HG03175 (cell line): ENCODE measurements around the gene PTPRG.
"Not testable (repeated sequence)": the region's sequence is repeated elsewhere in the genome, so short reads cannot be mapped to it uniquely, and the experiment has no call there.

Experiments
- ATAC-seq: cut with Tn5 transposase; IDR thresholded peaks from one replicate; pipeline ENCODE4 v1.9.1; 2021; ENCODE audit warnings: mild to moderate bottlenecking, moderate library complexity; ENCODE audit not compliant: unreplicated experiment

The PTPRG gene

GRCh38 chr3:61743686-61744242 is 182.4 kb downstream of the PTPRG start:
- no peak for ATAC-seq

- ATAC-seq, result no peak
Observed at GRCh38 chr3:61748288-61748687, 186.9 kb downstream of the PTPRG start.

GRCh38 chr3:61750766-61751165 is 189.4 kb downstream of the PTPRG start:
- no peak for ATAC-seq

- no peak for ATAC-seq
Observed at GRCh38 chr3:61758839-61759238, 197.5 kb downstream of the PTPRG start.

GRCh38 chr3:61760783-61761182 is 199.4 kb downstream of the PTPRG start:
- not testable (repeated sequence) for ATAC-seq

- ATAC-seq, result no peak
Observed at GRCh38 chr3:61761694-61762430, 200.5 kb downstream of the PTPRG start.

GRCh38 chr3:61765157-61765876 is 203.9 kb downstream of the PTPRG start:
- no peak for ATAC-seq

- no peak for ATAC-seq
Observed at GRCh38 chr3:61768284-61769037, 207.1 kb downstream of the PTPRG start.

- no peak for ATAC-seq
Observed at GRCh38 chr3:61769266-61769990, 208.1 kb downstream of the PTPRG start.

- ATAC-seq, result no peak
Observed at GRCh38 chr3:61771976-61772375, 210.6 kb downstream of the PTPRG start.

- no peak for ATAC-seq
Observed at GRCh38 chr3:61772456-61772855, 211.1 kb downstream of the PTPRG start.

- no peak for ATAC-seq
Observed at GRCh38 chr3:61774279-61774890, 213.0 kb downstream of the PTPRG start.

GRCh38 chr3:61776390-61776789 is 215.0 kb downstream of the PTPRG start:
- ATAC-seq, result no peak

GRCh38 chr3:61777483-61777882 is 216.1 kb downstream of the PTPRG start:
- no peak for ATAC-seq

GRCh38 chr3:61778095-61778494 is 216.7 kb downstream of the PTPRG start:
- no peak for ATAC-seq

- no peak for ATAC-seq
Observed at GRCh38 chr3:61780016-61780415, 218.6 kb downstream of the PTPRG start.

- no peak for ATAC-seq
Observed at GRCh38 chr3:61780455-61781228, 219.3 kb downstream of the PTPRG start.

- ATAC-seq, result no peak
Observed at GRCh38 chr3:61783993-61784718, 222.8 kb downstream of the PTPRG start.
